BJ (cell line): Measurements from ENCODE around the gene ERBB4. TPM values are rescaled to one million over a fixed set of nuclear protein-coding genes. Genes with fewer than 3 reads are reported as not detected.

Experiments
- CTCF ChIA-PET: fragments of 350-600 bp; formaldehyde crosslinking; extraction: SDS; loops from one replicate; lab custom pipeline; 2021; ENCODE audit warnings: antibody characterized with exemption, inconsistent platforms; lab: Yijun Ruan, JAX
- POLR2A ChIA-PET: fragments of 300-600 bp; sonication (Branson Sonifier 250); formaldehyde crosslinking; extraction: SDS; loops from one replicate; lab custom pipeline; 2021; ENCODE audit warnings: antibody characterized with exemption; lab: Charles Lee
- DNase-seq: peaks from one replicate; pipeline ENCODE4 v3.0.0-alpha.2; 2011; ENCODE audit warnings: low read depth
- H3K27me3 ChIP-seq: 2 replicates; pipeline ENCODE4 v1.6.0; 2011; ENCODE audit warnings: low read length; ENCODE audit not compliant: control insufficient read depth, insufficient read depth
- H3K36me3 ChIP-seq: 2 replicates; pipeline ENCODE4 v1.5.1; 2011; ENCODE audit warnings: low read length; ENCODE audit not compliant: control insufficient read depth, insufficient read depth
- H3K4me3 ChIP-seq: 2 replicates; pipeline ENCODE4 v1.5.1; 2011; ENCODE audit warnings: low read depth, mild to moderate bottlenecking, control low read depth, low read length
- polyA plus RNA-seq: library from polyadenylated mRNA; depleted of rRNA; stranded (reverse); fragments of >200 nt; gene quantifications from 2 replicates; pipeline ENCODE4 v1.2.3, GENCODE V29; 2011
- TF ChIP-seq, protein P1 (sequence below): IDR thresholded peaks from 2 replicates; pipeline ENCODE4 v1.5.1; 2011; ENCODE audit warnings: low read depth, mild to moderate bottlenecking, control low read depth, inconsistent platforms, low read length, moderate library complexity; ENCODE audit not compliant: insufficient read depth

The ERBB4 gene
- polyA plus RNA-seq, 1 experiment = not detected

DNA sequence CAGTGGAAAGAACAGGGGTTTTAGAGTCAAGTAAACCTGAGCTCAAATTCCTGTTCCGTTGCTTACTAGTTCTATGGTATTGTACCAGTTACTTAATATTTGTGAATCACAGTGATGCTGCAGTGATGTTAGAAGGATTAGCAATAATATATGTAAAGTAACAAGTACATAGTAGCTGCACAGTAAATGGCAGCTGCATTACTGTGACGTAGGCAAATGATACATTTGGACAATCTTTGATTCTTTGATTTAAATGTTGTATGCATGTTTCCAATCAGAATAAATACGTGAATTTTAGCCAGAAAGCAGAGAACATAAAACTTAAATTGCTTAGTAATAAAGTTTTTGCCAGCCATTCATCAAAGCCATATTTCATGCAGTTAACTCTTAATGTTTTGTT lies 243.0 kb downstream of the ERBB4 start:
- TF ChIP-seq, protein P1, sequence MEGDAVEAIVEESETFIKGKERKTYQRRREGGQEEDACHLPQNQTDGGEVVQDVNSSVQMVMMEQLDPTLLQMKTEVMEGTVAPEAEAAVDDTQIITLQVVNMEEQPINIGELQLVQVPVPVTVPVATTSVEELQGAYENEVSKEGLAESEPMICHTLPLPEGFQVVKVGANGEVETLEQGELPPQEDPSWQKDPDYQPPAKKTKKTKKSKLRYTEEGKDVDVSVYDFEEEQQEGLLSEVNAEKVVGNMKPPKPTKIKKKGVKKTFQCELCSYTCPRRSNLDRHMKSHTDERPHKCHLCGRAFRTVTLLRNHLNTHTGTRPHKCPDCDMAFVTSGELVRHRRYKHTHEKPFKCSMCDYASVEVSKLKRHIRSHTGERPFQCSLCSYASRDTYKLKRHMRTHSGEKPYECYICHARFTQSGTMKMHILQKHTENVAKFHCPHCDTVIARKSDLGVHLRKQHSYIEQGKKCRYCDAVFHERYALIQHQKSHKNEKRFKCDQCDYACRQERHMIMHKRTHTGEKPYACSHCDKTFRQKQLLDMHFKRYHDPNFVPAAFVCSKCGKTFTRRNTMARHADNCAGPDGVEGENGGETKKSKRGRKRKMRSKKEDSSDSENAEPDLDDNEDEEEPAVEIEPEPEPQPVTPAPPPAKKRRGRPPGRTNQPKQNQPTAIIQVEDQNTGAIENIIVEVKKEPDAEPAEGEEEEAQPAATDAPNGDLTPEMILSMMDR = no peak
- Histone ChIP-seq H3K27me3 (no peaks in the 10 kb centered on the region), H3K36me3 (no peaks in the 10 kb centered on the region), H3K4me3 (no peak overlapping the region)
- no peak for DNase-seq
- CTCF ChIA-PET = interaction anchor here (0.5 kb wide), 1 partner anchor 147 kb away, joined by 3 read pairs; no protein-coding TSS in a partner anchor
- POLR2A ChIA-PET = no interaction called here

DNA sequence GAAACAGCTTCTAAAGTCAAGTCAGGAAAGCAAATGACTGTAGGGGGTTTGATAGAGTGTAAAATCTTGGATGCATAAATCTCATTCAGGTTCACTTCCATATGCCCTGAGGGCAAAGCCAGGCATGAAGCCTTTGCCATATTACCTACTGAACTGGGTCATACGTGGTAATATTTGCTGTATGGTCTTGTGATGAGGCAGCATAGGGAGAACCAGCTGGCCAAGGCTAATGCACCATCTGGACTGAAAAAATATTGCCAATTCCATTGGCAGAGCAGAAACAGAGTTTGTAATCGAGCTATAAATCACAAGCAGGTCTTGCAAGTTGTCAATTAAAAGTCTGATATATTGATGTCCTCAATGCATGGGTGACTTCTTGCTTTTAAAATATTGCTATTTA lies 243.8 kb downstream of the ERBB4 start:
- CTCF ChIA-PET = interaction anchor here (0.5 kb wide), 1 partner anchor 147 kb away, joined by 3 read pairs; no protein-coding TSS in a partner anchor
- POLR2A ChIA-PET = no interaction called here
- Histone ChIP-seq H3K27me3 (no peaks in the 10 kb centered on the region), H3K4me3 (no peak overlapping the region), H3K36me3 (no peaks in the 10 kb centered on the region)
- no peak for DNase-seq
- TF ChIP-seq, protein P1 = no peak

DNA sequence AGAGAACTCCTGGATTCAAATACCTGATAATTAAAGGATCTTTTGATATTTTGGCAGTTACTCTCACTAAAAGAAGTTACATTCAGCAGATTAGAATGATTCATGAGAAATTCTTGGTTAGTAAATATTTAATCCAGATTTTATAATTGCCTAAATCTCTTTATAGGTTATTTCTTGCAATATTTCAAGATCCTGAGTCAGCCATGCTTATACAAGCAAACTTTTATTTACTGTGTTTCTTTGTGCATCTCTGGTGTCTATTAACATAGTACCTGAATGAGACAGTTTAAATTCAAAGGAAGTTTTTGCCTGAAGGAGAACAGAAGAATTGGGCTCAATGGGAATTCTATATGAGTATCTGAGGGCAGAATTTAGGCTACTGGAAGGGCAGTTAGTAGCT lies 249.3 kb downstream of the ERBB4 start:
- Histone ChIP-seq H3K36me3 (no peaks in the 10 kb centered on the region), H3K27me3 (no peaks in the 10 kb centered on the region), H3K4me3 (no peak overlapping the region)
- POLR2A ChIA-PET = no interaction called here
- TF ChIP-seq, protein P1 = no peak
- no peak for DNase-seq
- CTCF ChIA-PET = no interaction called here

DNA sequence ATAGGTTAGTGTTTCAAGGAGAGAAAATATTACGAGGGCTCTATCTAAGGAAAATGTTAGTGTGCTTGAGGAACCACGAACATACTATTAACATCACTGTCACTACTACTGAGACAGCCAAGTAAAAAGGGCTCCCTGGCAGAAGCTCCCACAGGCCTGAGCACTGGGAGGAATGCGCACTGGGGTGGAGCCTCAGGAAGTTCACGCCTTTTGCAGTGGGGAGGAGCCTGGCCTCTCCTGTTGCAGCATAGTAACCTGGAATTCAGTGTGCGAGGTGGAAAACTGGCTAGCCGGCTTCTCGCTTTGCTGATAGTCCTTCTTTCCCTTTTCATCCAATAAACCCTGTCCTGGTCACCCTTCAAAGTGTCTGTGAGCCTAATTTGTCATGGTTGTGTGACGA lies 250.3 kb downstream of the ERBB4 start:
- TF ChIP-seq, protein P1 = no peak
- ChIA-PET POLR2A (no interaction called here), CTCF (no interaction called here)
- Histone ChIP-seq H3K36me3 (no peaks in the 10 kb centered on the region), H3K4me3 (no peak overlapping the region), H3K27me3 (no peaks in the 10 kb centered on the region)
- DNase-seq = no peak

DNA sequence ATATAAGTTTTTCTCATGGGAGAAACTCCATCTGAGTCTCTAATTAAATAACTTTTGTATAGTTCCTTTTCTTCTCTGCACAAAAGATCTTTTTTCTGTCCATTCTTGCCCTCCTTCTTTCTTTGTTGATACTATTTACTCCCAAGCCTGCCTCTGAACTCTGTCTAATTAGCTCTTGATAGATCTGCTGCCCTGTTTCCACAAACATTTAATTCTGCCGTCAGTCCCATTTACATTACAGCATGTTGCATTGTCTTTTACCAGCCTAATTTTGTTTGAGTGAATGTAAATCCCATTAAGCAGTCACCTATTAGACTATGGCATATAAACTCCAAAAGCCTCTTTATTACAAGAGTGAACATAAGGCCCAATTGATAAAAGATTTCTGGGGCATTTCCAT lies 254.4 kb downstream of the ERBB4 start:
- CTCF ChIA-PET = no interaction called here

More for the DNA sequence above, 254.4 kb downstream of the ERBB4 start:
- Histone ChIP-seq H3K36me3 (no peaks in the 10 kb centered on the region), H3K4me3 (no peak overlapping the region), H3K27me3 (no peaks in the 10 kb centered on the region)
- TF ChIP-seq, protein P1 = no peak
- POLR2A ChIA-PET = no interaction called here
- no peak for DNase-seq
